NCI-H2196 treated with DMSO at 0.1 percent for 48 hours (cell line): ENCODE measurements around the gene KIF17.
A peak's percentile ranks its signal among the peaks of the same experiment; 100 is the strongest.

ENCODE experiments used
- DNase-seq: peaks from one replicate; lab custom pipeline; 2025; ENCODE audit not compliant: unreplicated experiment; lab: John Stamatoyannopoulos, UW

Gene KIF17

GRCh38 chr1:20663365-20663764, 54.4 kb downstream of the KIF17 start:
- no peak for DNase-seq

GRCh38 chr1:20662110-20662475, 55.7 kb downstream of the KIF17 start:
- DNase-seq, result no peak

GRCh38 chr1:20661207-20662109, 56.3 kb downstream of the KIF17 start, which contains the start of gene DDOST:
TSS of gene DDOST (minus strand) at chr1:20661369. CDS start at chr1:20661350, 19 bp downstream.
- peak; percentile 98 for DNase-seq

GRCh38 chr1:20660847-20661206, 57.0 kb downstream of the KIF17 start:
- DNase-seq, result no peak

GRCh38 chr1:20660363-20660762, 57.4 kb downstream of the KIF17 start:
- no peak for DNase-seq

GRCh38 chr1:20658166-20658915, 59.5 kb downstream of the KIF17 start:
- no peak for DNase-seq

- no peak for DNase-seq
Measured at GRCh38 chr1:20657024-20657423, 60.8 kb downstream of the KIF17 start.

GRCh38 chr1:20654104-20654690, 63.6 kb downstream of the KIF17 start:
- DNase-seq, result no peak

- DNase-seq, result no peak
Measured at GRCh38 chr1:20652300-20652699, 65.5 kb downstream of the KIF17 start.

GRCh38 chr1:20648946-20649345, 68.9 kb downstream of the KIF17 start:
- DNase-seq, result no peak

- no peak for DNase-seq
Measured at GRCh38 chr1:20648438-20648837, 69.4 kb downstream of the KIF17 start.

- no peak for DNase-seq
Measured at GRCh38 chr1:20645414-20645813, 72.4 kb downstream of the KIF17 start.

GRCh38 chr1:20644416-20644815, 73.4 kb downstream of the KIF17 start:
- DNase-seq, result no peak

GRCh38 chr1:20643080-20643479, 74.7 kb downstream of the KIF17 start:
- DNase-seq, result no peak

GRCh38 chr1:20641975-20642374, 75.8 kb downstream of the KIF17 start:
- no peak for DNase-seq

- no peak for DNase-seq
Measured at GRCh38 chr1:20640183-20640597, 77.6 kb downstream of the KIF17 start.

- DNase-seq, result no peak
Measured at GRCh38 chr1:20636785-20637347, 80.9 kb downstream of the KIF17 start.

GRCh38 chr1:20634594-20635084, 83.2 kb downstream of the KIF17 start:
- no peak for DNase-seq

GRCh38 chr1:20634065-20634593, 83.7 kb downstream of the KIF17 start:
- DNase-seq, result no peak

- DNase-seq, result peak; percentile 69
Measured at GRCh38 chr1:20633190-20634064, 84.4 kb downstream of the KIF17 start, which contains the start of gene PINK1. TSS of gene PINK1 (plus strand) at chr1:20633458. CDS start at chr1:20633549, 91 bp downstream.
